GM21717 (cell line): Measurements from ENCODE around the gene SLC13A2.
"Not testable (repeated sequence)": the region's sequence is repeated elsewhere in the genome, so short reads cannot be mapped to it uniquely, and the experiment has no call there.

Source experiments
- ATAC-seq: cut with Tn5 transposase; IDR thresholded peaks from one replicate; pipeline ENCODE4 v1.9.1; 2021; ENCODE audit warnings: mild to moderate bottlenecking, moderate library complexity; ENCODE audit not compliant: unreplicated experiment

Gene SLC13A2

DNA sequence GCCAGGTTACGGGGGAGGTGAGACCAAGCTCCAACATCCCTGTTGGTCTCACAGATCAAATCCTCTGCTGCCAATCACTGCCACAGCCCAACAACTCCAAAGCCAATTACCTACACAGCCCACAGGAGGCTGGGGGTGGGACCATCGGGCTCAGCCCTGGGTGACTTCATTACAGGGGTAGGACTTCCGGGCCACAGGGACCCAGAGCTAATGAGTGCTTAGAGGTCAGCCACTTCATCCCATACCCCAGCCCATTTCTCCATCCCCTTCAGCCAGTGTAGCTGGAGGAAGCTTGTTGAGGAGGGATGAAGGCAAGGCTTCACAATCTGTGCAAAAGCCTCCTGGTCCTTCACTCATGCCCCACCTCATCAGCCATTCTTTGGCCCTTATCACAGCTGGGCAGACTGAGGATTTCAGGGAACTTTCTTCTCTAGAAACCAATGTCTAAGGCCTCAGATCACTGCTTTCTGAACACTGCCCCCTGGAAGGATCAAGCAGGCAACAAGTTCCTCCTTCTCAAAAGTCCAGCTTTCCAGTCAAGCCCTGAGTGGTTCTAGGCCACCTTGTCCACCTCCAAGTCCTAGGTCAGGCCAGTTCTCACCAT, 38.5 kb downstream of the SLC13A2 start:
- no peak for ATAC-seq

DNA sequence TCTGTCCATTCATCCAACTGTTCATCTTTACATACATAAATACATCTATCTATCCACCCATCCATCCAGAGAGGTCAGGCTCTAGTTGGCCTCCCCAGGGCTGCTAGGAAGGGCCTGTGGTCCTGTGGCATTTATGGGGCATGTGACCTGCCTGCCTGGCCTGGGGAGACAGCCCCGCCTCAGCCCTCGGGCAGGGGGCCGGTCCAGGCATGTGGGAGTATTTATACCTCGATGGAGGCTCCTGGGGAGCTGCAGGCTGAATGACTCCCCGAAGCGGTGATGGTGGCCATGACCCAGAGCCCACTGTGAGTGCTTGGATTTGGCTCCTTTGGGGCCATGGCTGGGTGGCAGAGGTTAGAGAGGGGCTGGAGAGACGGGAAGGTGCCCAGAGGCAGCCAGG, 40.0 kb downstream of the SLC13A2 start:
- no peak for ATAC-seq

DNA sequence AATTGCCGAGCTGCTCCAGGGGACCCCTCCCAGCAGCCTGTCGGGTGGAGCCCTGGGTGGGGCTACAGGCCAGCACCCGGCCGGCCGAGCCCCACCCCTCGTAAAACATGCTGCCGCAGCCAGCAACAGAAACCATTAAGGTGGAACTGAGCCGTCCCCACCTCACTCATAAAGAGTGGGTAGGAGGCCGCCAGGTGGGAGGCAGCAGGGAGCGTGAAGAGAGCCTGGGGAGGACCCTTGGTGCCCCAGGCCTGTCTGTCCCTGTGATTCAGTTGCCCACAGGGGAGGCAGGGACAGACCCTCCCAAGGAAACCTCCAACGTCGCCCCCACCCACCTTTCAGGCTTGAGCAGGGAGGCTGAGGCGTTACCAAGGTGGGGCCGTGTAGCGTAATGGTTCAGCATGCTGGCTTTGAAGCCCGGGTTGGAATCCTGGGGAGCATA, 41.1 kb downstream of the SLC13A2 start:
- ATAC-seq, result no peak

DNA sequence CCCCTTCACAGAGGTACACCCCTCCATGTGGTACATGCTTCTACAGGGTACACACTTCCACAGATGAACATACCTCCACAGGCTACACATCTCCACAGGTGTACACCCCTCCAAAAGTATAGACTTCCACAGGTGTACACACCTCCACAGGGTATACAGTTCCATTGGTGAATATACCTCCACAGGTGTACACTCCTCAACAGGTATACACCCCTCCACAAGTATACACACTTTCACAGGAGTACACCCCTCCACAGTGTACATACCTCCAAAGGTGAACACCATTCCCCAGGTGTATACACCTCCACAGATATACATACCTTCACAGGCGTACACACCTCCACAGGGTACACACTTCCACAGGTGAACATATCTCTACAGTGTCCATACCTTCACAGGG, 42.1 kb downstream of the SLC13A2 start:
- no peak for ATAC-seq

DNA sequence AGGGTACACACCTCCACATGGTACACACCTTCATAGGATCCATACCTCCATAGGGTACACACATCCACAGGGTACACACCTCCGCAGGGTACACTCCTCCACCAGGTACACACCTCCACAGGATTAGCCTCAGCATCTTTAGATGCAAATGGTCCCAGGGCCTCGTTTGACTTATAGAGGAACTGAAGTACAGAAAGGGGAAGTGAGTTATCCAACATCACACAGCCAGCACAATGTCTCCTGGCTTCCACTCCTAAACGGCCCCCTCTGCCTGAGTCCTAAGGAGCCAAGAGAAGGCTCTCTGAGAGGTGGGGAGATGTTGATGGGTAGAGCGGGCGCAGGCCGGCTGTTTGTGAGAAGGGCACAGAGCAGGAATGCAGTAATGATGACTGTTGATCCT, 44.7 kb downstream of the SLC13A2 start:
- ATAC-seq, result no peak

DNA sequence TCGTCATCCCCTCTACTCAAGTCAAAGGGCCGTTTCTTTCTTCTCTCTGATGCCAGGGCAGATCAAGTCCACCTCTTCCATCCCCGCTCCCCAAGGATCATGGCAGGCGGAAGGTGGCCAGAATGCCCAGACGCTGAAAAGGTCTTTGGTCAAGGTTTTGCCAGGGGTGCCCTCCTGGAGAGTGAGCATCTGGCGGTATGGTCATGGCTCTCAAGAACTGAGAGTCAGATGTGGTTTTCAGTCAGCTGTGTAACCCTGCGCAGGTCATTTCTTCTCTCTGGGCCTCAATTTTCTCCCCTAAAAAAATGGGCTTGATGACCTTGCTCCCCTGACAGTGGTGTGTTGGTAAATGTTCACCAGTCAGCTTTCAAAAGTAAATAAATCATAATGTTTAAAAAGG, 45.1 kb downstream of the SLC13A2 start:
- no peak for ATAC-seq

DNA sequence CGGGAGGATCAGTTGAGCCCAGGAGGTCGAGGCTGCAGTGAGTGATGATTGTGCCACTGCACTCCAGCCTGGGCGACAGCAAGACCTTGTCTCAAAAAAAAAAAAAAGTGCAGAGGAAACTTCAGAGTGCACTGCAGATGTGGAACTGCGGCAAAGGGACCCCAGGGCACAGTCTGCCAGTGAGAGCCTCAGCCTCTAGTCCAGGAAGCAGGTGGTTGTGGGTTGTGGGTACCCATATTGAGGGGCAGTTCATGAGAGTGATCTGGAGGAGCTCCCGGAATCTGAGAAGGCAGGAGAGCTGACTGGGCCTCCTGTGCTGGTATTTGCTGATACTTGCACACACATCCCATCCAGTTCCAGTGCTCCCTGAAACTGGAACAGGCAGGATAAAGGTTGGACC, 45.8 kb downstream of the SLC13A2 start:
- no peak for ATAC-seq

DNA sequence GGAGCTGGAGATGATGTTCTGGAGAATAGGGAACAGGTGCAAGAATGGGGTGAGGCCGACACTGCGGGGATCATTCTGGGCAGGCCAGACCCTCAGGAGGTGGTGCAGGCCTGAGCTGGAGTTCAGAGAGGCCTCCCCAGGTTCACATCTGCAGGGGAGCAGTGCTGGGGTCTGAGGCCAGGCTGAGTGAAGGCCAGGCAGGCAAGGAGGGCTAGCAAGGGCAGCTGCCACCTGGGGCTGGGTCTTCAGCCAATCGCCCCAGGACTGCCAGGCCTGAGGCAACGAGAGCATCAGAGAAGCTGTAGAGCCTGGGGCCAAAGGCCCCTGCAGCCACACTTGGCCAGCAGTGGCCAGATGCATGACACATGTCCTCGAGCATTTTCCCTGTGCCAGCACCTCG, 47.2 kb downstream of the SLC13A2 start:
- no peak for ATAC-seq

DNA sequence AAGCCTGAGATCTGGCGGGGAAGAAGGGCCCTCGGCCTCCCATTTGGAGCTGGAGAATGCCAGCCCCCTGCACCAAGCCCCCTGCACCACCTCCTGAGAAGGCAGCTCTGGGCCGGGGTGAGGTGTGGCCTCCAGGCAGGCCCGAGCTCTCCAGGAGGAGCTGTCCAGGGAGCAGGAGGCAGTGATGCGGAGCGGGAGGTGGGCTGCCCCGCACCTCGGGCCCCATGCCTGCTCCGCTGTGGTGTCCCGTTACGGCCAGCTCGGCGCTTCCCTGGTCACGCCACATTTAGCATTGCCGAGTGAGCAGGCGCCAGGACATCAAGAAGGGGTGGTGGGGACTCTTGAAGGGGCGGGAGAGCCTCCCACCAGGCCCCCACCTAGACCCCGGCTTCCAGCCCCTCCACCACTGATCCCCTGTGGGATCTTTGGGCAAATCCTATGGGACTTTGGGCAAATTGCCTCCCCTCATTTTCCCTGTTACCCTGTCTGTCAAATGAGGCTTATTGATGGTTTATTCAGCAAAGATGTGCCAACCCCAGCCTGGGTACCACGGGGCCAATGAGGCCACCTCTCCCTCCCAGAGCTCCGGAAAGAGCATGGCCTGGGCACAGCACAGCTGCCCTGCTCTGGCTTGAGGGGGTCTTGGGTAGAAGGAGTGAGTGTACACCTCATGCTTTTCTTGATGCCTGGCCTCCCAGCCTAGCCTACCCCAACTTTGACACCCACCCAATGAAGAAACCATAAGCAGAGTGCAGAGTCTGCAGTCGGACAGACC, 48.1 kb downstream of the SLC13A2 start:
- no peak for ATAC-seq

DNA sequence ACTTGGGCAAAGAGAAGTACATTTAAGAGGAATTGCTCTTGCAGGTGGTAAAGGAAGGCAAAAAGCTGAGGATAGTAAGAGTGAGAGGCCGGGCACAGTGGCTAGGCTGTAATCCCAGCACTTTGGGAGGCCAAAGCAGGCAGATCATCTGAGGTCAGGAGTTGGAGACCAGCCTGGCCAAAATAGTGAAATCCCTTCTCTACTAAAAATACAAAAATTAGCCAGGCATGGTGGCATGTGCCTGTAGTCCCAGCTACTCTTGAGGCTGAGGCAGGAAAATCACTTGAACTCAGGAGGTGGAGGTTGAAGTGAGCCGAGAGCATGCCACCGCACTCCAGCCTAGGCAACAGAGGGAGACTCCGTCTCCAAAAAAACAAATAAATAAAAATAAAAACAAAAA, 48.8 kb downstream of the SLC13A2 start:
- ATAC-seq, result not testable (repeated sequence)

DNA sequence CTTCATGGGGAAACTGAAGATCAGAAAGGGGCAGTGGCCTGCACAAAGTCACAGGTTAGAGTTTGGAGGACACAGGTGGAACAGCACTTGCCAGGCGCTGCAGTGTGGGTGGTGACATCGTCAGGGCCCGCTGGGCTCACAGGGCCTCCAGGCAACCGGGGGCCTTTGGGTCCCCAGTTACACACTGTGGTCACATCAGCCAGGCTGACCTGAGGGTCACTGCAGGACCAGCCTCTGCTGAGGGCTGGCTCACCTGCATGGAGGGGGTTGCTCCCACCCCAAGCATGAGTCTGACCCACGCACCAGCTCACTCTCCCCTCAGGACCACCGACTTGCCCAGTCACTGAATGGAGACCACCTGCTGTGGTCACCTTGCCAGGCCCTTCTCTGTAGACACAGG, 49.7 kb downstream of the SLC13A2 start:
- no peak for ATAC-seq

DNA sequence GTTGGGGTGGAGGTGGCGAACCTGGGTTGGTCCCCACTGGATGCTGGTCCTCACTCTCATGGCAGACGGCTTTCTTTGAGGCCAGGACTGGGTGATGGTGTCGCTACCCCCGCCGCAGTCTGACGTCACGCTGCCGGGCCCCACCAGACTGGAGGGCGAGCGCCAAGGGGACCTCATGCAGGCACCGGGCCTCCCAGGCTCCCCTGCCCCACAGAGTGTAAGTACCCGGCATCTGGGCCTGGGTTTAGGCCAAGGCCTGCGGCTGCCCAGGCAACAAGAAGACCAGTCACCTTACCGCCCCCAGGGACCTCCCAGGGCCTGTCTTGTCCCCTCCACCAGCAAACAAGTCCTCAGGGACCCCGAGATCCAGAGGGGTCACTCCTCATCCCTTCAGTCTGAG, 50.4 kb downstream of the SLC13A2 start:
- no peak for ATAC-seq

DNA sequence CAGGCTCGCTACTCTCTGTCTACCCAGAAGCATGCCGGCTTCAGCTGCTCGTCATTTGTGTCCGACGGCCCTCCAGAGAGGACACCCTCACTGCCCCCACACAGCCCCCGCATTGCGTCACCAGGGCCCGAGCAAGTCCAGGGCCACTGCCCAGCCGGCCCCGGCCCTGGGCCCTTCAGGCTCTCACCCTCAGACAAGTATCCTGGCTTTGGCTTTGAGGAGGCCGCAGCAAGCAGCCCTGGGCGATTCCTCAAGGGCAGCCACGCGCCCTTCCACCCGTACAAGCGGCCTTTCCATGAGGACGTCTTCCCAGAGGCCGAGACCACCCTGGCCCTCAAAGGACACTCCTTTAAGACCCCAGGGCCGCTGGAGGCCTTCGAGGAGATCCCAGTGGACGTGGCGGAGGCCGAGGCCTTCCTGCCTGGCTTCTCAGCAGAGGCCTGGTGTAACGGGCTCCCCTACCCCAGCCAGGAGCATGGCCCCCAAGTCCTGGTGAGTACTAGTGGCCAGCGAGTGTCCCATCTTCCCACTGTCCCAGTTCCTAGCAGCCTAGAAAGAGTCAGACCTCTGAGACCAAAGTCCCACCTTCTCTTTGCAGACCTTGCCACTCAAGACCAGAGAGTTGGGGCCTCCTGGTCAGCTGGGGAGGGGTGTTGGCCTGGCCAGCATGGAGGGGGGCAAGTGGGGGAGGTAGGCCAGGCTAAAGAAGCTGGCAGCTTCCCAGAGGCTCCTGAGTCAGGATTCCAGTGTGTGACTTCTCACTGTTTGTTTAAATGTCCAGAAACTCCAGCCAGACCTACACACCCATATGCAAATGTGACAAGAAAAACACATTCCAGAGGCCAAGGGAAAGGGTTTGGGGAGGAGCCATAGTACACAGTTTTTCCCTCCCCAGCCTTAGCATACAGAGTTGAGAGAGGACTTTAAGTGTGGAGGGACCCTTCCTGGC, 51.3 kb downstream of the SLC13A2 start:
- no peak for ATAC-seq

DNA sequence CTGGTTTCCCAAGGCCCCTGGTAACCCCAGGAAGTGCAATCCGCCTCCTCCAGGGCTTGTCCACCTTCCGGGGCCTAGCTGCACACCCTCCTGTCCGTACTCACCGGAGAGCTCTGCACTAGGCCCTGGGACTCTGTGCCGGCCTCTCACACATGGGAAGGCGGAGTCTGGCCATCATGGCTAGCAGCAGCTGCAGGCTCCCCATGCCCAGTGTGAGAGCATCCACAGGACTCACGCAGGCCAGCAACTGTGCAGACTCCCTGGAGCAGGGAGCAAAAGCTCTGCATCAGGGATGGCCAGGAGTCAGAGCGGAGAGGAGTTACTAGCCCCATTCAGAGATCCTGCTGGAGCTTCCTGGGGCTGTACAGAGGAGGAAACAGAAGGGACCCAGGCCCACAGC, 52.9 kb downstream of the SLC13A2 start:
- ATAC-seq, result no peak

DNA sequence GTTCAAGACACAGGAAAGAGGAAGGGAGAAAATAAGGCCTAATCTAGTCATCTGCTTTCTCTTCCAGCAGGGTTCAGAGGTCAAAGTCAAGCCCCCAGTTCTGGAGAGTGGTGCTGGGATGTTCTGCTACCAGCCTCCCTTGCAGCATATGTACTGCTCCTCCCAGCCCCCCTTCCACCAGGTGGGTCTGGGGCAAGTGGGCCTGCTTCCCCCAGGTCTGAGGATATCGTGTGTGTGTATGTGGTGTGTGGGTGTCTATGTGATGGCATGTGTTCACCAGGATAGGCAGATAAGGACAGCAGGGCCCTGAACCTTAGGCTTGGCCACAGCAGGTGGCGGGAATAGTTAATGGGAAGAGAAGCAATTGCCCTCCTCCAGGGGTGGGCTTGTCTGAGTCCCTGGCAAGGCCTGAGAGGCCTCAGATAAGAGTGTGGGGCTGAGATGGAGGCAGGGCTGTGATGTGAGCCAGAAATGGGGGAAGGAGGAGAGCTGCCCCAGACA, 53.8 kb downstream of the SLC13A2 start:
- ATAC-seq, result no peak

DNA sequence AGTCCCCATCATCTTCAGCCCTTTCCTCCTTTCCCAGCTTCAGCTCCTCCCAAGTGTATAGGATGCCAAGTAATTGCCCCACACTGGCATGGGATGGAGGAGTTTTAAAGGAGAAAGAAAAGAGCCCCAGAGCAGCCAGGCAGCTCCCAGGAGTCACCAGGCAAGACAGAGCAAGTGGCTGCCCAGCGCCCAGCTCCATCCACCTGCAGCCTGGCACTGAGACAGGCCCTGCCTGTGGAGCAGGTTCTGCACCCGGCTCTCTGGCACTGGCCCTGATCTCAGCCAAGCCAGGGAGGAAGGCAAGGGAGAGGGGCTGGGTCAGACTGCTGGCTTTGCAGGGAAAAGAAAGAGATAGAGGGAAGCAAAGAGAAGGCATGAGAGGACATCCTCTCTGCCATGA, 54.4 kb downstream of the SLC13A2 start:
- ATAC-seq, result no peak

DNA sequence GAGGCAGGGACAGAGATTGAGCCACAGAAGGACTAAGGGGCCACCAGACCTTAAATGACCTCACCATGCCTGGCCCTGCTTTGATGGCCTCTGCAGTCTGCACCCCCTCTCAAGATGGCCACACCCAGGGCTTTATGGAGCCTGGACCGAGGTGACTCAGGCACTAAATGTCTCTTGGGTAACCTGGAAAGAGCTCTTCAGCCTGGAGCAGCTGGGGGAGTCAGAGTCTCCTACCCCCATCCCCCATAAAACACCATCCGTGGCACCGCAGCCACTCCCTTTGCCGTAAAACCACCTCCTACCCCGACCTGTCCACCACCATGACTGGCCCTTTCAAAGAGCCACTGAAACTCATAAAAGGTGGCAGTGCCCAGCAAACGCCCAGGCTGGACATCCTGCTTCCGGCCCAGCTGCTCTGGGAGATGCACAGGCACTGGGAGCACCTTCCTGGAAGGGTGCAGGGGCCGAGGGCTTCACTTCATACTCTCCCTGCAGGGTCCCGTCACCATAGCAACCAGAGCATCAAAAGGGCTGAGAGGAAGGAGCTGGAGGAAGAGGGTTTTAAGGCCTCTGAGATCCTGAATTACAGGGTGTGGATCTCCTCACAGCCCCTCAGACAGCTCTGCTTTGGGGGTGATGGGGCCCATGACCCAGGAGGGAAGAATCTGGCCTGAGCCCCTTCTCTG, 55.0 kb downstream of the SLC13A2 start:
- ATAC-seq, result no peak

DNA sequence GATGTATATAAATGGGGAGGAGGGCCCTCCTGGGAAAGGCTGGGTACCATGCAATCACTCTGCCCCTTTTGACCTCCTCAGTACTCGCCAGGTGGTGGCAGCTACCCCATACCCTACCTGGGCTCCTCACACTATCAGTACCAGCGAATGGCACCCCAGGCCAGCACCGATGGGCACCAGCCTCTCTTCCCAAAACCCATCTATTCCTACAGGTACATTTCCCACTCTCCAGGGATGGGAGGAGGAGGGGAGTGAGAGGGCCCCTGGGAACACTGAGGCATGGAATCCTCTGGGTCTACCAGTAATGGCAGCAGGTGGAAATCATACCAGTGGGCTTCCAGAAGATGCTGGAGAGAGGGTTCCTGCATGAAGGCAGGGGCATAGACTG, 55.6 kb downstream of the SLC13A2 start:
- ATAC-seq, result no peak

DNA sequence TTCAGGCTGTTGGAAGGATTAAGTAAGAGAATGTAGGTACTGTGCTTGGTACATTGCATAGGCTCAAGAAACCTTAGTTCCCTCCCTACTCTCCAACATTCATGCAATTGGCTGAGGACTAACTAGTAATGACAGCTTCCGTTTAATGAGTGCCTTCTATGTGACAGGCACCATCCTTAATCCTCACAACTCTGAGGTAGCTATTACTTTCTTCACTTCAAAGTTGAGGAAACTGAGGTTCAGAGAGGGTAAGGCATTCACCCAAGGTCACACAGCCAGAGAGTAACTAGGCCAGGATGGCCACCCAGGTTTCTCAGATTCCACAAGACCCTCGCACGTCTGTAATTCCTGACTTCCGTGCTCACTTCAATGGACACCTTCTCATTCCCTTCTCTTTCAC, 56.8 kb downstream of the SLC13A2 start:
- ATAC-seq, result no peak

DNA sequence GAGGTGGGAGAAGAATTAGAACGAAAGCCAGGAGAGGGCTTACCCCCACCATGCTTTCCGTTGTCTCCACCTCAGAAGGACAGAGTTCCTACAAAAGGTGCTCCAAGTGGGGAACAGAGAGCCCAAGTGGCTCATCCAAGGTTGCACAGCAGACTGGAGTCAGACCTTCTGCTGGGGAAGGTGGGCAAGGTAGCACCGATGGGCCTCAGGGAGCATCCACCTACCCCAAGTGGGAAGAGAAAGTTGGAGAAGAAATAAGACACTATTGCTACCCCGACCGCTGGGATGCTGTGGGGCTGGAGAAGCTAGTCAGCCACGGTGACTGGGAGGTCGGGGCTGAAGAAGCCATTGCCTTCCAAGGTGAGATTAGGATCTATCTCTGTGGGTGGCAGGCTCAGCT, 57.5 kb downstream of the SLC13A2 start:
- no peak for ATAC-seq
